GM19395 (cell line): ENCODE results near the gene CHI3L1.

Source experiments
- ATAC-seq: cut with Tn5 transposase; IDR thresholded peaks from one replicate; pipeline ENCODE4 v1.9.1; 2021; ENCODE audit warnings: mild to moderate bottlenecking, moderate library complexity; ENCODE audit not compliant: unreplicated experiment

Gene CHI3L1

DNA sequence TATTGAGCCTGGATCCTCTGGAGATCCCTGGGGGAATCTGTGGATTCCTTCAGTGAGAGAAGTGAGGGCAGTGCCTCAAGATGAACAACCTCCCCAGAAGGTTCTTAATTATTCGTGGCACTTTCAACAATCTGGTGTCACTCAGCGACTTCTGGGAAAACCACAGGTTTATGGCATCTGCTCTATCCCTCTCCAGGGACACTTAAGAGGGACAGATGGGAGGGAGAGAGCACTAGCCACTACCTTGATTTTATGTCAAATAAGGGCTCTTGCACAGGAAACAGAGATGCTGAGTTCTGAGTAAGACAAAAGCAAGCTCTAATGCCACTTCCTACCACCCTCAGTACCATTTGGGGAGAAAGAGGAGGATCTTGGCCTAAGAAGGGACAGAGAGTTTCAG is 21.2 kb upstream of the CHI3L1 start:
- no peak for ATAC-seq

DNA sequence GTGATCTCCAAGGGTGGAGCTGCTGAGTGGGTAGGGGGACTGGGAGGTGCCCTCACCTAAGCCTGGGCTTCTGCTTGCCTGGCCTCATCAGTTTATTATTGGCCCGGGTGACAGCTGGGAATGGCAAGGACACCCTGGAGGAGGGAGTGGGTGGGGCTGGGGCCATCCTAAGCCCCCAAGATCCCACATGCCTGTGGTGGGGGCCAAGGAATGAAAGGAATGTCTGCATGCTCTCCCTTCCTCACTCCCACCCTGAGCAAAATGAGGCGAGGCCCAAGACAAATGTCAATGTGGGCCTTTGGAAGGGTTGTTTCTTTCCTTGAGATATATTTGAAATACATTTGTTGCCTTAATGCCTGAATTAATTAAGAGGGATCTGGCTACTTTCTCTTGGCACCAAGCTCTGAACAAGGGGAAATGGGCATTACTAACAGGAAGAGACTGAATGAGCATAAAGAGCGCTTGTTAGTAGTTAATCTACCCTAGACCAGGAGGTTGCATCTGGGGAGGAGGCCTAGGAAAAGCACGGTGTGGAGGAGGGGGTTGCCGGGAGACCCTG is 19.7 kb upstream of the CHI3L1 start:
- ATAC-seq = no peak

DNA sequence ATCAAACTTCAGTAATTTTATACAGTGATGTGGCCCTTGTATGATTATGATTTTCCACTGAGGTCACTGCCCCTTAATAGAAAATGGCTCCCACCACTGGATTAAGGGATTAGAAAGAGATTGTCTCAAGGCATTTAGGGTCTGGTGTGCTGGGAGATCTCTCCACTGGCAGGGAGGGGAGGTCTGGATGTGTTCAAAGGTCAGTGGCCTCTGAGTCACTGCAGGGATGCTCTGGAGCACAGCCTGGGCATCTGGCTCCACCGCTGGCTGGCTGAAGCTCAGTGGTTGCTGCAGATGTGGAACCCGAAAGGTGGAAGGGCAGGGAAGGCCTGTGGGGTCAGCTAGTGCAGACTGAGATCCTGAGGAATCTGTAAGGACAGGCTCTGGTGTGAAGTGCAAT is 18.3 kb upstream of the CHI3L1 start:
- no peak for ATAC-seq

DNA sequence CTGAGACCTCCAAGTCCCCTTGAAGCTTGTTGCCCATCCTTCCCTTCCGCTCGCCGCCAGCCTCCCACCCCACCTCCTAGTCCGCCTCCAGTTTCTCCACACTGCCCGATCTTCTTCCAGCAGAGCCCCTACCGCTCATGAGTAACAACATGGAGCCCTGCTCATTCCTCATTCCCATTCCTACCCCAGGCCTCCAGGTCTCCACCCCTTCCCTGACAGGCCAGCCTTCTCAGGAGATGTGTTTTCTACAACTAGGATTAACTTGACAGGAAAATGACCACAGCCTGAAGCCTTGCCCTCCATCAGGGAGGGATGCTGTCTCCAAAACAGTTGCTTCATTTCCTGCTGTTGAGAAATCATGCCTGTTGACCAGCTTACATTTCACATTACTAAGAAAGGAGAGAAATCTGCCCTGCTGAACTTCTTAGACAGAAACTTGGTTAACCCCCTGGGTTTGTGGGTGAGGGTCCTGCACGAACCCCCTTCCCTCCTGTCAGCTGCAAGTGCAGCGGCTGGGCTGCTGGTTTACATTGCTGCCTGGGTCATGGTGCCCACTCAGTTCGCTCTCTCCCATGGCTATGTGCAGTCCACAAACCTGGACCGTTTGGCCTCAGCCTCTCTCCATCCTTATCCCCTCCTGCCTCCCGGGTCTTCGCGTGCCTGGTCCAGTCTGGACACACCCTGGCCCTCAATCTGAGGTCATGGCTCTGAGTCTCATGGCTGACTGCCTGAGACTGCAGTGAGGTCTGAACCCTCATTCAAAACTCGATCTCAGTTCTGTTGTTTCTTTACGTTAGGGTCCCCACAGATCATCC is 16.1 kb upstream of the CHI3L1 start:
- ATAC-seq = no peak

DNA sequence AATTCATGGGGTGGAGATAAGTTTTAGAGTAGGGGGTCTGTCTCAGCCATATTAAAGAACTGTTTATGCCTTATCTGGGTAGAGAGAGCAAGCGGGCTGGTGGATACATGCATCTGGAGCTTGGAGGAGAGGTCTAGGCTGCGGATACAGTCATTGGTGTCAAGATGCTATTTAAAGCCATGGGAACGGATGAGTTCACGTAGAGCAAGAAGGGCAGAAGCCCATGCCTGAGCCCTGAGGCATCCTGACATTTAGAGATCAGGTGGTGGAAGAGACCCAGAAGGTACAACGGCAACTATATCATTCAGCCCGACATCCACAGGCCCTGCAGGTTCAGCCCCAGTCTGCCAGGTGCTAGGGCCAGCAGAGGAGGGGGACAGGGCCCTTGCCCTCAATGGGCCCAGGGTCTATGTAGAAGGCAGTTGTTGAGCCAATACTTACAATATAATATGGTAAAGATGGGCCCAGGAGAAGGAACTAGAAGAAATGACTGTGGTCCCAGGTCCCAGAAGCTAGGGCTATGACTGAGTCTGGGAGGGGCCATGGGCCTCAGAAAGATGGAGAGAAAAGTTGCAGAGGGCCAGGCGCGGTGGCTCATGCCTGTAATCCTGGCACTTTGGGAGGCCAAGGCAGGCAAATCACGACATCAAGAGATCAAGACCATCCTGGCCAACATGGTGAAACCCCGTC is 15.2 kb upstream of the CHI3L1 start:
- no peak for ATAC-seq

DNA sequence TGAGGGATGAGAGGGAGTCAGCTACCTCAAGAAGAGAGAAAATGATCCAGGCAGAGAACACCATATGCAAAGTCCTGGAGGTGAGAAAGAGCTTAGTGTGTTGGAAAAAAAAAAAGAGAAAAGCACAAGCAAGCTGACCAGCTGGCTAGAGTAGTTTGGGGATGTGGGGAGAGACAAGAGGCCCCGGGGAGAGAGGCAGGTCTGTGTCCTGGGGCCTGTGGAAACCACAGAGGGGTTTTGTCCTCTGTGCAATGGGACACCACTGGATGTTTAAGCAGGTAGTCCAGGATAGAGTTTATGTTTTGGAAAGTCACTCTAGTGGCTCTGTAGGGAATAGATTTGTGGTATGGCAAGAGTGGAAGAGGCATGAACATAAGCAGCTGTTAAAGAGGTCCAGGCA is 14.4 kb upstream of the CHI3L1 start:
- ATAC-seq = no peak

DNA sequence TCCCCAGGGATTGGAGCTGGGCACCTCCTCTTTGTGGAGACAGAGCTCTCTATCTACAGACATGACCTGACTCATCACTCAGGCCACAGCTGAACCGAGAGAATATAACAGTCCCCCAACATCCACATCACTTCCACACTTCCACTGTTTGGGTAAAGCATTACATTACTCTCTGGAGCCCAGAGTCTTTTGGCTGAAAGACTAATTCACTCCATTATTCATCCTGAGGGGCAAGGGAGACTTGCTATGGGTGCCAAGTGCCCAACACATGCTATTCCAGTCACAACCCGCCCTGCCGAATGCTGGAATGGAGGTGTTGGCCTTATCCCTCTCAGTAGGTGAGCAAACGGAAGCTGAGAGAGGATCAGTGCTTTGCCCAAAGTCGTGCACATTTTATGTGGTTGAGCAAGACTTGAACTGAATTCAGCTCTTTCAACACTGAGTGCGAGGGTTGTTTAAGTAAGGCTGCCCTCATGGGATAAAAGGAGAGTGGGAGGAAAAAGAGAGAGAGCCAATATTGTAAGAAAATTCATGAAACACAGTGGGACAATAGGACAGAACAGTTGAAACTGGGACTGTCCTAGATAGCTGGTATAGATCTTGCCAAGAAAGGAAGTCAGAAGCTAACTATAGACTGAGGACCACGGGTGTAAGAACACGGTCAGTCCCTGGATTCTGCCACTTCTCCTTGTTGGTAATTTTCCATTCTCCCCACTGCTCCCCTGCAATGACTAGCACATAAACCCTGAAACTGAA is 13.5 kb upstream of the CHI3L1 start:
- ATAC-seq = no peak

DNA sequence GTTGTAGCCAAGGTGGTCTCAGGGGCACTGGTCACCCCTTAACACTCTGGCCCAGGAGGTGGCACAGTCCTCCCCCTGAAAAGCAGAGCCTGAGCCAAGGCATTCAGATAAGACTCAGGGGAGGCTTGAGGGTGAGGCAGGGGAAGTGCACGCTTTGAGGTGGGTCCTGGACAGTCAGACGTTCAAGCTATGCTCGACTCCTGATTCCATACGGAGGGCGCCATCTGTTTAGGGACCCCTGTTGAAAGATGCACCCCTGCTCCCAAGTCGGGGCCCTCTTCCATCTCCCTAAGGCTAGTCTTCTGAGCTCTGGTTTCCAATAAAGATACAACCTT is 12.9 kb upstream of the CHI3L1 start:
- ATAC-seq = no peak

DNA sequence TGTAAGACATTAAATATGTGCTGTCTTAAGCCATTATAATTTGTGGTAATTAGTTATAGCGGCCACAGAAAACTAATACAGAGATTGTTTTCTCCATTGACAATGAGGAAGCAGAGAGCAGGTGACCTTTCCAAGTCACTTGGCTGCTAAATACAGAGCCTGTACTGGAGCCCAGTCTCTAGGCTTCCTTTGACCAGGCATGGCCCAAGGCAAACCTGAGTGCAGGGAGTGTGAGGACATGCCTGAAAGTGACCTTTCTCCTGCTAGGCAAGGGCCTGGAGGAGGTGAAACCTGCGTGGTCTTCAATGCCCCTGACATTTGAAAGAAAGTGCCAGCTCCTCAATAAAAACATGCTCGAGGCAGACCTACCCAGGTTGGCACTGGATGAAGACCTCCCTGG is 12.5 kb upstream of the CHI3L1 start:
- ATAC-seq = no peak

DNA sequence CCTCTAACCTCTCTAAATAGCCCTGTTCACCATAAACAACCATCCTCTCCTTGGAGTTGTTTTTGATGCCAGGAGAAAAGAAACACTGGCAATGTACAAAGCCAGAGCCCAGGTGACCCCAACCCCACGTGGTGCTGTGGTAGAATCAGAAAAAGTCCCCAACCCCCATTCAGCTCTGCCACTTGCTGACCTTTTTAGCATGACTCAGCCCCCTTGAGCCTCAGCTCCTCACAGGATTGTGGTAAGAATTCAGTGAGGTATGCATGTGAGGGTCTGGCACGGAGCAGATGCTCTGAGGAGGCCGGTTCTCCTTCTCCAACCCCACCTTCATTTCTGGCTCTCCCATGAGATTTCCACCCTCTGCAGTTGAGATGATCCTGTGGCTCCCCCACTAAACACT is 11.1 kb upstream of the CHI3L1 start:
- no peak for ATAC-seq

DNA sequence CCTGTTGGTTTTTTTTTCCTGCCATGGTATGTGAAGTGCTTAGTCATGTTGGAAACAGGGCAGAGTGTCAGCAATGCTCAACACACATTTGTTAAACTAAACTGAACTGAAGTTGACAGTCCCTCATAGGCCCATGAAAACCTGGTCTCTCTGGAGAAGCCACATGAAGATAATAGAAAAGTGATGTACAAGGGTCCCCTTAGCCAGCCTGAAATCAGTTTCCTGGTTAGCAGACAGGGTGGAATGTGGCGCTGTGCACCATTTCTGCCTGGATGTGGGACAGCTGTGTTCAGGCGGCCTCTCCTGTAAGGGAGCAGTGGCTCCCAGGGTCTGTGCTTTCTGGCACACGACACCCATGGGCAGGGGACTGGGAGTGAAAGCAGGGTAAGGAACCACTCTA is 9.9 kb upstream of the CHI3L1 start:
- ATAC-seq = no peak

DNA sequence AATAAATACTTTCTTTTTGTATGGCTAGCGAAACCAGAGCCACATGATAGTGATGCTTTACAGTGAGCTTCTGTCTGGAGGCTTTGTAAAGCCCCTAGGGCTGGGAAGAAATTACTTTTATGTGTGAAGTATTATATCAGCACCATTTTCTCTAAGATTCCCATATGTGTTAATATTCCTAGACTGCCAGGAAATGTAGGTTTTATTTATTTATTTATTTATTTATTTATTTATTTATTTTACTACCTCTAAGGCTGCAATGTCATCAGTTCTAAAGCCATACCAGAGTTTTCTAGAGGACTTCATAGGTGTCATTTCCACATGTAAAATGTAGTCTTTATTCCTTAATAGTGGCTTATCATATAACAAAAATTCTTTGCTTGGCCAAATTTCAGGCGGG is 4.4 kb upstream of the CHI3L1 start:
- no peak for ATAC-seq

DNA sequence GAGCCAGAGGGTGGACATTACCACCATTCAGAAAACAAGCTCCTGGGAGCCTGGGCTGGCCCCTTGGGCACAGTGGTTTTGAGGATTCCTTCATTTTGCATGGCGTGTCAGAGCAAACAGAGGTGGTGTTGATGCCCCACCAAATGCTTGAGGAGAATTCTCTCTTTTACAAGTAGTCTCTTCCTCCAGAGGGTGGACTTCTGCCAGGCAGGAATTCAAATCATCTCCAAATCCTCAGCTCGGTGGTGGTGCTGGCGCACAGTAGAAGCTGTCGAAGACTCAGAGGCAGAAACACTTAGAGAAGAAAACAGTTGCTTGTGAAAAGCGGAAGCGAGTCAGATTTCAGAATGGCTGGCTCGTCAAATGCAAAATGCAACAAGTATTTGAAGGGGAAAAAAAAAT is 3.4 kb upstream of the CHI3L1 start:
- no peak for ATAC-seq

DNA sequence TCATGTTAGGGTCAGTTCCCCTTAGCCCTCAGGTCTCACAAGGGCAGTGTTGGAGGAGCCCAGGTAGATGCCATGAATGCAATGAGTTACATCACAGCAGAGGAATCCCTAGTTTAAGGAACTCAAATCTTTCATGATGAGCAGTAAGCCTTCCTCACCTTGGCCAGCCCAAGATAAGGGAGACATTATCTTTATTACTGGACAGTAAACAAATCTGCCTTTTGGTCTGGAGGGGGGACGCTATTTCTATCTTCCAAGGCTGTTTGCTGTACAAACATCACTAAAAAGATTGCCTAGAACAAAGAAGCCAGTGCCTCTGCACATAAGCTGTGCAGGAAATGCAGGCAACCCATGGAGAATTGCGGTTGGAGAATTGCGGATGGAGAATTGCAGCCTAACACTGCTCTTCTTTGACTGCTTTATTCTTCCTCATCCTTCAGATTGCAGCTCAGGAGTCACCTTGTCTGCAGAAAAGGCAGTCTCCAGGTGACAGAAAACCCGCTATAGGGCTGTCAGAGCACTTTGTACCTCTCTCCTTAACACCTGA is 2.3 kb upstream of the CHI3L1 start:
- no peak for ATAC-seq

DNA sequence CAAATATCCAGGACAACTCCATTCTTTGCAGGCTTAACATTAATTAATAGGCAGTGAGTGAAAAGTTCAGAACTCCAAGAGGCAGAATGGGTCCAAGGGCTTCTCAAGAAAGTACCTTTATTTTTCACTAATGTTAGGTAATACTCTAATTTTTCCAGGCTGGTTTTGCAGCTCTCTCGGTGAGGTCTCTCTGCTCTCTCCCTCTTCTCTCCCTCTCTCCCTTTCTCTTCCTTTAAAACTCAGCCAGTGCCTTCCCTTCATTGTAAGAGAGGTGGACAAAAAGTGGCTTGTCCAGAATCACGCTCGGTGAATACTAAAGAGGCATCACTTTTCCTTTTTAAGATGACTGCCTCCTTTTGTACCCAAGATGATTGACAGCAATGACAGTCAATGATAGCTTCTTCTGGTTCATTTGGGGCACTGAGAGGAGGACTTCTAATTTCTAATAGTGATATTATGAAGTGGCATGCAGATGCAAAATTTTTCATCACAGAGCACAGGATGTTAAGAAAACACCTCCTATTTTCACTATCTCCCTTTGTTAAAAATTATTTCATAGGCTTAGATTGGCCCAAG is 1.3 kb upstream of the CHI3L1 start:
- ATAC-seq = no peak

DNA sequence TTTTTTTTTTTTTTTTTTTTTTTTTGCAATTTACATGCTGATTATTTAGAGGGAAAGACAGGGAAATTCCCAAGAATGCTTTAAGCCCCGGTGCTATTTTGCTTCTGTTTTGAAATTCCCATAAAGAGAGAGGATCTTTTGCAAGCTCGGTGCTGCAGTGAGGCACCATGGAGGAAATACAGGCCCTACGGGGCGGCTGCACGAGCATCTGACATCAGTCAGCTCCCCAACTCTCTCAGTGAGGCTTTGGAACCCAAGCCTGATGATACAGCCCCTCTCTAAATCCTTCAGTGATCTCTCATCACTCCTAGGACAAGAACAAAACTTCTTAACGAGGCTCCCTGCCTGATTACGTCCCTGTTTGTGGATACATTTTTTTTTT is 791 bp upstream of the CHI3L1 start:
- no peak for ATAC-seq

DNA sequence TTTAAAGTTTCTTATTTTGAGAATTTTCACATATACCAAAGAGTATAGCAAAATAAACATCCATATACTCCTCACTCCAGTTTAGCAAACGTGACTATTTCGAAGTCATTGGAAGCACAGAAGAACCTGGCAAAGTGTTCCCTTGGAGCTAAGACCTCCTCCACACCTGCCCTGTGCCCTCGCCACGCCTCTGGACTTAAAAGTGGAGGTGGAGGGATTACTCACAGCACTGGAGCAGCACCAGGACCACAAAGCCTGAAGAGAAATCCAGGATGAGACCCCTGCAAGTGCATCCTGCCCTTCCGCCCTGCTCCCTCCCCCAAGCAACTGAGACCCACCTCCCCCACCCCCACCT is 436 bp downstream of the CHI3L1 start:
- no peak for ATAC-seq

DNA sequence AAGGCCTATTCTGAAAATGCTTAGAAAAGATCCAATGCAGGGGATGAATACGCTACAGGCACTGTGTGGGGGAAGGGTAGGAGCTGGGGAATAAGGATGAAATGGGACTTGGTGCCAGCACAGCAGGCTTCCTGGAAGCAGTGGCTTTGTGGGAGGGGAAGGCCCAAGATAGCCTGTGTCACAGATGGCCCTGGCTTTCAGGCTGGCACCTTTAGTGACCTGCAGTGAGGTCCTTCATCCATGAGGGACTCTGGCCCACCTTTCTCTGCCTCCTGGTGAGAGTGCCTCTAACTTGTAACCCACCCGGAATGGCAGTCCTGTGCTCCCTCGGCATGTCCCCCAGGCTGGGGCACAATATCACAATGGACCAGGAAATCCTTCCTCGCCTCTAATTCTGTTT is 919 bp downstream of the CHI3L1 start:
- no peak for ATAC-seq

DNA sequence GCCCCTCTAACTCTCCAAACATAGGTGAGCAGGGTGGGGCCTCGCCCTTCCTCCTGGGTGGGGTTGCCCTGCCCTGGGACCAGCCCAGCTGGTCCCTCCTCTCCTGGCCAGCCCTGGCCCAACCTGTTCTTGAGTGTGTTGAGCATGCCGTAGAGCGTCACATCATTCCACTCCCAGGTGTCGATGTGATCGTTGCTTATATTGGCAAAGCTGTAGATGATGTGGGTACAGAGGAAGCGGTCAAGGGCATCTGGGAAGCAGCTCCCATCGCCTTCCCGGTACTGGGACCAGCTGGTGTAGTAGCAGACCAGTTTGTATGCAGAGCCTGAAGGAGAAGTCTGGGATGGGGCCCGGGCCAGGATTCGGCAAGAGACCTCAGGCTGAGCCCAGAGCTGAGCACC is 1.4 kb downstream of the CHI3L1 start:
- no peak for ATAC-seq

DNA sequence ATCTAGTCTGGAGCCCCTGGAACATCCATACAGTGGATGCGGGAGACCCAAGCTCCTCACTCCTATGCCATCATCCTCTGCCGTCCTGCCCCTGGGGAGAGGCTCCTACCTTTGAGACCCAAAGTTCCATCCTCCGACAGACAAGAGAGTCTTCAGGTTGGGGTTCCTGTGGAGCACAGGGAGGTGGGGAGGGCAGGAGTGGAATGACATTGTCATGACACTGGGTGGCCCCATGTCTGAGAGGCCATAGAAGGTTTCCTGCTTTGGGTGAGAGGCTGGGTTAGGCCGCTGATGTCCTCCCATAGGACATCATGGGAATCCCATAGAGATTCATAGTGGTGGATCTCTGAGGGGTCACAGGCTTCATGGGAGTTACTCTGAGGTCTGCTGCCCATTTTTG is 2.0 kb downstream of the CHI3L1 start:
- no peak for ATAC-seq

DNA sequence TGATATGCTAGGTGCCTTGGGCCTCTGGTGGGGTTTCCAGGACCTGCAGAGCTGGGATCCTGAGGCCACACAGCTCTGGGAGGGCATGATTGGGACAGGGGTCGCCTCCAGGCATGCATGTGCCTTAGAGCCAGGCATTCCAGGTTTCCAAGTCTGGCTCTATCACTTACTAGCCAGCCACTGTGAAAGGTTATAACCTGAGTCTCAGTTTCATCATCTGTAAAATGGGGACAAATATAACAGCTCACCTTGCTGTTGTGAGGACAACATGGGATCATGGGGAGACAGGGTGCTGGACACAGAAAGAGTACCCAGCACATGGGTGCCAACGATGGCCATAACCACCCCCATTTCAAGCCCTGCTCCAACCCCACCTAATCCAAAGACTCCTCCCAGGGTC is 2.7 kb downstream of the CHI3L1 start:
- ATAC-seq = no peak
